HepG2 (cell line): ENCODE measurements around the gene CREBBP. TPM values are rescaled to one million over a fixed set of nuclear protein-coding genes. Genes with fewer than 3 reads are reported as not detected.

ENCODE experiments used
- ATAC-seq: fragments of 200-7000 bp; cut with Tn5 transposase; 3 replicates; pipeline ENCODE4 v1.9.1; 2020; ENCODE audit warnings: mild to moderate bottlenecking, moderate library complexity
- BruUV-seq: library from RNA; stranded (reverse); fragments of 400-500 nt; replicated peaks from 2 replicates; lab custom pipeline; 2021; lab: Mats Ljungman, UMichigan
- CTCF ChIA-PET: fragments of 300-600 bp; formaldehyde crosslinking; extraction: SDS; loops from one replicate; lab custom pipeline; 2021; ENCODE audit warnings: low total read pairs, inconsistent platforms, low intra/inter-chr PET ratio; lab: Yijun Ruan, JAX
- POLR2A ChIA-PET: fragments of 350-600 bp; sonication (Branson Sonifier 250); formaldehyde crosslinking; loops from one replicate; lab custom pipeline; 2020; ENCODE audit warnings: antibody characterized with exemption, inconsistent platforms; lab: Yijun Ruan, JAX
- DNase-seq: peaks from one replicate; pipeline ENCODE4 v3.0.0-alpha.2; 2015; ENCODE audit warnings: low spot score
- FAIRE-seq: peaks from 3 replicates; lab custom pipeline; 2011; peaks lifted over from hg19 to GRCh38; lab: Jason Lieb, UNC
- H2AFZ ChIP-seq: one replicate; pipeline ENCODE4 v1.6.1; 2011; ENCODE audit warnings: low read length, inconsistent platforms
- H3K27ac ChIP-seq: fragments of 300-600 bp; 3 replicates; pipeline ENCODE4 v1.8.0; 2011; ENCODE audit warnings: mixed run types, mild to moderate bottlenecking, mixed read lengths, low read length, inconsistent platforms; ENCODE audit not compliant: insufficient read depth; ENCODE audit errors: extremely low read length
- H3K27me3 ChIP-seq, 2 experiments: fragments of 200-600 bp in 1 of 2; 2 replicates in 1 of 2; 3 replicates in 1 of 2; pipeline versions ENCODE4 v1.6.0 to v1.8.0; 2011; ENCODE audit warnings: low read length in 2 of 2, mild to moderate bottlenecking in 2 of 2, moderate library complexity in 2 of 2, inconsistent platforms in 1 of 2; ENCODE audit not compliant: insufficient read depth in 2 of 2, control insufficient read depth in 1 of 2
- H3K36me3 ChIP-seq, 2 experiments: fragments of 200-600 bp in 1 of 2; replicated peaks in 1 of 2; 2 replicates in 1 of 2; 3 replicates in 1 of 2; pipeline versions ENCODE4 v1.5.1 to v1.8.0; 2011; ENCODE audit warnings: low read length in 2 of 2, inconsistent platforms in 1 of 2; ENCODE audit not compliant: insufficient read depth in 2 of 2, control insufficient read depth in 1 of 2
- H3K4me1 ChIP-seq: 2 replicates; pipeline ENCODE4 v1.5.1; 2012; ENCODE audit warnings: low read length, inconsistent platforms; ENCODE audit not compliant: insufficient read depth
- H3K4me2 ChIP-seq: 2 replicates; pipeline ENCODE4 v1.6.0; 2011; ENCODE audit warnings: low read depth, low read length, inconsistent platforms
- H3K4me3 ChIP-seq, 3 experiments: fragments of 200-600 bp in 1 of 3; sonication (generic), shearing (Covaris generic) in 1 of 3; replicated peaks in 1 of 3; 2 replicates each; pipeline ENCODE4 v1.5.1; 2011 to 2016; ENCODE audit warnings: low read length in 3 of 3, inconsistent platforms in 2 of 3, low read depth in 2 of 3, mild to moderate bottlenecking in 2 of 3, control low read depth in 1 of 3, mixed read lengths in 1 of 3; ENCODE audit not compliant: insufficient read depth in 1 of 3
- H3K79me2 ChIP-seq: one replicate; pipeline ENCODE4 v1.6.1; 2011; ENCODE audit warnings: low read length, inconsistent platforms; ENCODE audit not compliant: insufficient read depth
- H3K9ac ChIP-seq: 2 replicates; pipeline ENCODE4 v1.6.0; 2011; ENCODE audit warnings: mild to moderate bottlenecking, low read depth, low read length, inconsistent platforms; ENCODE audit not compliant: insufficient read depth
- H3K9me3 ChIP-seq: 2 replicates; pipeline ENCODE4 v1.5.1; 2012; ENCODE audit warnings: mild to moderate bottlenecking, low read length
- H4K20me1 ChIP-seq: 2 replicates; pipeline ENCODE4 v1.6.0; 2011; ENCODE audit warnings: inconsistent platforms, mild to moderate bottlenecking, low read length, moderate library complexity; ENCODE audit not compliant: insufficient read depth
- ARID3A ChIP-seq: IDR thresholded peaks from 2 replicates; pipeline ENCODE4 v1.6.1; 2012; ENCODE audit warnings: low read depth, low read length, improper control_type of control experiment
- BORCS8-MEF2B ChIP-seq: sonication (generic); formaldehyde crosslinking; IDR thresholded peaks from 2 replicates; pipeline ENCODE4 v1.8.0; 2022; ENCODE audit warnings: mild to moderate bottlenecking, missing genetic modification reagents
- CEBPZ ChIP-seq: IDR thresholded peaks from 2 replicates; pipeline ENCODE4 v1.6.1; 2012; ENCODE audit warnings: low read length, improper control_type of control experiment
- DPF2 ChIP-seq: sonication (generic); formaldehyde crosslinking; IDR thresholded peaks from 2 replicates; pipeline ENCODE4 v1.4.0; 2020; ENCODE audit warnings: mild to moderate bottlenecking, low read depth, missing genetic modification reagents, borderline replicate concordance
- HMG20A ChIP-seq: IDR thresholded peaks from 2 replicates; pipeline ENCODE4 v1.6.1; 2016; ENCODE audit warnings: borderline replicate concordance
- HMGA1 ChIP-seq: sonication (generic); formaldehyde crosslinking; conservative IDR thresholded peaks from 2 replicates; pipeline ENCODE4 v1.4.0; 2020; ENCODE audit warnings: missing genetic modification reagents
- MED13 ChIP-seq: sonication (generic); formaldehyde crosslinking; IDR thresholded peaks from 2 replicates; pipeline ENCODE4 v1.5.0; 2020; ENCODE audit warnings: missing genetic modification reagents
- PAF1 ChIP-seq: IDR thresholded peaks from 2 replicates; pipeline ENCODE4 v1.6.1; 2016; ENCODE audit warnings: missing genetic modification reagents, missing compliant biosample characterization
- PHF5A ChIP-seq: IDR thresholded peaks from one replicate; pipeline ENCODE4 v1.6.1; 2018; ENCODE audit warnings: low read depth, missing genetic modification reagents; ENCODE audit not compliant: unreplicated experiment
- TBL1XR1 ChIP-seq: fragments of 150-350 bp; IDR thresholded peaks from 2 replicates; pipeline ENCODE4 v1.6.1; 2014; ENCODE audit warnings: borderline replicate concordance, low read length; ENCODE audit not compliant: partially characterized antibody
- TOPORS ChIP-seq: sonication (generic); formaldehyde crosslinking; IDR thresholded peaks from 2 replicates; pipeline ENCODE4 v1.8.0; 2023; ENCODE audit warnings: mild to moderate bottlenecking, missing genetic modification reagents
- ZNF263 ChIP-seq: sonication (generic); formaldehyde crosslinking; IDR thresholded peaks from 2 replicates; pipeline ENCODE4 v1.4.0; 2020; ENCODE audit warnings: missing genetic modification reagents
- ZNF562 ChIP-seq: sonication (generic); formaldehyde crosslinking; IDR thresholded peaks from 2 replicates; pipeline ENCODE4 v1.8.0; 2022; ENCODE audit warnings: missing genetic modification reagents, borderline replicate concordance
- WGBS: methylation state at CpG from one replicate; pipeline ENCODE4 v1.1.6; 2017; ENCODE audit warnings: low lambda C conversion rate; 5-methylcytosine and 5-hydroxymethylcytosine counted together
- in situ Hi-C: cut with HindIII; loops from 2 replicates; pipeline ENCODE4 v1.10.0; 2017; ENCODE audit warnings: low pct_unique_long_range_greater_than_20kb; ENCODE audit not compliant: extremely low pct_ligation_motif_present
- intact Hi-C: fragments of 100-400 bp; cut with micrococcal nuclease; formaldehyde crosslinking; loops from one replicate; pipeline ENCODE4 v1.10.0; 2022; ENCODE audit not compliant: unreplicated experiment
- polyA plus RNA-seq, 8 experiments: library from polyadenylated mRNA; depleted of rRNA in 3 of 8; stranded (reverse) in 7 of 8; unstranded in 1 of 8; fragments of >200 nt; fragmentation: Illumina TruSeq in 4 of 8; extraction: Trizol in 4 of 8; gene quantifications; 2 replicates each; pipeline versions ENCODE4 v1.2.1 to v1.2.3, GENCODE V29; 2011 to 2016; ENCODE audit warnings: low read depth in 4 of 8, missing spikeins in 1 of 8, mixed read lengths in 1 of 8; ENCODE audit not compliant: insufficient read depth in 1 of 8
- total RNA-seq, 5 experiments: library from RNA; depleted of rRNA; stranded (reverse); fragments of >200 nt; fragmentation: Illumina TruSeq; extraction: Trizol; gene quantifications; 2 replicates each; pipeline ENCODE4 v1.2.3, GENCODE V29; 2016; ENCODE audit warnings: low read depth in 1 of 5

The CREBBP gene
- total and polyA plus RNA-seq, 2 of the 13 experiments (the other 11 are each of a cell fraction or from before 2014, with no cell fraction given), result 5.3 to 10.4 TPM

DNA sequence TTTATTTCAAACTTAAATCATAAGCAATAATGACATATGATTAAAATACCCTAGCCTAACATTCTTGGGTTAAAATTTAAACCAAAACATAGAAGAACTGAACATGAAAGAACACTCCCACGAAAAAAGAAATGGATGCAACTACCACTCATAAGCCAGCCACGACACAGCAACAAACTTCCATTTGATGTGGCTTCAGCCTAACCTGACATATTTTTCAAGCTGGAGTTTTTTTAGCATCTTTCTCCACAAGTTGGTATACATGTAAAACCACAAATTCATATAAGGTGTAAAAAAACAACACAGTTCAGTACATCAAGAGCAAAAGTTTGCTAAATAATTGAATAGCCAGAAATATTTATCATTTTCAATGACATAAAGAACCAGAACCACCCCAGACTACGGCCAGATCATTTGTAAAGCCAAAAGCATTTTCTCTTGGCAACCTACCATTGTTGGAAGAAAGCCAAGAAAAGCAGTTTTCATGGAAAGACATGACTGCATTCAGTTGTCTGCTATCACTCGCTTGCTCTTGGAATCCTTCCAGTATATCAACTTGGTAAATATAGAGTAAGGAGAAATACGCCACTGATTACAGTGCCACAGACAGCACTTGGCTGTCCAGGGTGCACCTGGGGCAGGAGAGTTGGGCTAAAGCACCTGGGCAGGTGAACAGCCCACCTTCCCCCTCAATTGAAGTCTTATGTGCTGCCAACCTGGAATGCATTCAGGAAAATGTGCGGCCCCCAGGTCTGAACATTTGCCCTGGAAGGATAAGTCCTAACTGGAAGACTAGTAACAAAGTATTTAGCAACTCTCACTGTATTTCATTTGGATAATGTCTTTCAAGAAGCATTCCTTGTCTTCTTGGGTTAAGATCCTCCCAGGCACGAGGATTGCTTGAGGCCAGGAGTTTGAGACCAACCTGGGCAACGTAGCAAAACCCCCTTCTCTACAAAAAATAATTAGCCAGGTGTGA lies 60.5 kb downstream of the CREBBP start:
- Histone ChIP-seq H2AFZ (no peak overlapping the region), H3K4me2 (no peak overlapping the region), H3K4me3 (no peak overlapping the region), H3K27ac (no peak overlapping the region), H4K20me1 (peaks cover 58% of the 10 kb centered on the region), H3K9ac (no peak overlapping the region), H3K9me3 (no peaks in the 10 kb centered on the region), H3K36me3 (peaks cover 4 to 8% of the 10 kb centered on the region in 2 experiments; a peak in 1 of 5 replicates), H3K4me1 (peaks cover 35% of the 10 kb centered on the region), H3K27me3 (no peaks in the 10 kb centered on the region; a peak in 1 of 5 replicates), H3K79me2 (peaks cover 96% of the 10 kb centered on the region)
- intact Hi-C loops, result loop anchor here (10.0 kb wide), 1 partner anchor 55 kb away; no protein-coding TSS in a partner anchor
- WGBS, result 95% methylated on average over 8 of the region's 8 CpGs
- ATAC-seq (no peak), DNase-seq (no peak), FAIRE-seq (no peak)
- TF ChIP-seq MED13 (CRISPR knock-in tag) (no peak), PAF1 (CRISPR knock-in tag) (no peak)
- BruUV-seq, result no TSS peak
- in situ Hi-C loops, result no loop called here
- CTCF ChIA-PET, result no interaction called here
- POLR2A ChIA-PET, result no interaction called here

GRCh38 chr16:3819175-3819527 lies 61.4 kb downstream of the CREBBP start:
- Histone ChIP-seq H3K4me3 (no peak overlapping the region), H3K79me2 (peaks cover 96% of the 10 kb centered on the region), H3K36me3 (peaks cover 4 to 8% of the 10 kb centered on the region in 2 experiments; a peak in 1 of 5 replicates), H3K4me2 (no peak overlapping the region), H3K27me3 (no peaks in the 10 kb centered on the region; a peak in 1 of 5 replicates), H3K27ac (no peak overlapping the region), H3K4me1 (peaks cover 26% of the 10 kb centered on the region), H4K20me1 (peaks cover 57% of the 10 kb centered on the region), H2AFZ (no peak overlapping the region), H3K9me3 (no peaks in the 10 kb centered on the region), H3K9ac (no peak overlapping the region)
- no TSS peak for BruUV-seq
- in situ Hi-C loops (no loop called here), intact Hi-C loops (loop anchor here (10.0 kb wide), 1 partner anchor 56 kb away; no protein-coding TSS in a partner anchor)
- DNase-seq, result no peak
- FAIRE-seq, result no peak
- no peak for ATAC-seq
- ChIA-PET CTCF (no interaction called here), POLR2A (no interaction called here)
- WGBS, result 95% methylated on average over 6 of the region's 6 CpGs
- TF ChIP-seq ZNF263 (CRISPR knock-in tag) (no peak), TBL1XR1 (no peak), ARID3A (no peak), CEBPZ (no peak), ZNF562 (no peak), PHF5A (CRISPR knock-in tag) (no peak), HMGA1 (no peak), HMG20A (no peak), DPF2 (CRISPR knock-in tag) (no peak), TOPORS (CRISPR knock-in tag) (no peak), BORCS8-MEF2B (CRISPR knock-in tag) (no peak)
